GM19397 (cell line): ENCODE data around the gene DDO.
"Not testable (repeated sequence)": the region's sequence is repeated elsewhere in the genome, so short reads cannot be mapped to it uniquely, and the experiment has no call there.

Experiments used
- ATAC-seq: cut with Tn5 transposase; IDR thresholded peaks from one replicate; pipeline ENCODE4 v1.9.1; 2021; ENCODE audit warnings: mild to moderate bottlenecking, moderate library complexity; ENCODE audit not compliant: unreplicated experiment

The DDO gene

GRCh38 chr6:110369066-110369465, 46.3 kb downstream of the DDO start:
- ATAC-seq, result no peak

DNA sequence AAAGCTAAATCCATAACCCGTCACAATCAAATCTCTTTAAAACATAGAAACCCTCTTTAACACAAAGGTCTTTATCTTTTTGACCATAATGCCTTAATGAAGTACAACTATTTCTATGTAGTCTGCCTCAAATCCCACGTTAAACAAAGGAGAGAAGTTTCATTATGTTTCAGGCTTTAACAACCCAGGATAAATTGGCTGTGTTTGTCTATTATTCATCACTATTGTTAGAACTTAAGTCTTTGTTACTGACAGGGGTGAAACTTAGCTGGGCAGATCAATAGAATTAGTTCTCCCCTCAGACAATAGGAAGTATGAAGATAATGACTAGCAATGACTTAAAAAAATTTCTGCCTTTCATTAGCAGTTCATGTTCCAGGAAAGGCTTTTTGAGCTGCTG, 47.1 kb downstream of the DDO start:
- no peak for ATAC-seq

DNA sequence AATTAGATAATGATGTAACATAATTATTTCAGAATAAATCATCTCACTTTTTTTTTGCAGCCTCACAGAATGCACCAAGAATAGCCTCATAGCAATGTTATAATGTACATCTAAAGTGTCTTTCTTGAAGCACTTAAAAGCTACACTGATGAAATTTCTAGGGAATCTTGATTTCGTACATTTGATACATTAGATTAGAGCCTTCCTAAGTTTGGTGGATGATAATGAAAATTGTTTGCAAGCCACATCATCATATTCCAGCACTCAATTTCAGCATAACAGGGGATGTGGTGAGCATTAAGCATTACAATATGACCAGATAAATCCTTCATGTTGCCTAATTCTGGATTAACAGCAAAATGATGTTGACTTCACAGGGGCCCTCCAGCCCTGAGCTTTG, 47.5 kb downstream of the DDO start:
- no peak for ATAC-seq

DNA sequence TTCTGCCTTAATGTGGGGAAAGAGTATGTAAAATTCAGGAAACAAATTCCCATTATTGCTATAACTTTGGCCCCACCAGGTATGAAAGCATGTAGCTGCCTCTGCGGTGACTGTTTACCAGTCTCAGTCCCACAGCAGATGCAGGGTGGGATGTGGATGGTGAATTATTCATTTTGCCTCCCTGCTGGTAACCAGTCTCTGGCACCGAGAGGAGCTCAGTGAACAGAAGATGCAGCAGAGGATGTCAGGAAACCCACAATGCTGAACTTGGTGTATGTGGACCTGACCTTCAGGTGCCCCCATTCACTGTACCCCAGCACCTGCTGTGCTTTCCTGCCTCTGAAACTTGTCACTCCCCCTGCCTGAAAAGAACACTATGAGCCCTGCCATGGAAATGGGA, 48.4 kb downstream of the DDO start:
- no peak for ATAC-seq

- ATAC-seq, result no peak
These were observed 49.1 kb downstream of the DDO start for GRCh38 chr6:110366256-110366655.

- no peak for ATAC-seq
These were observed 50.8 kb downstream of the DDO start for GRCh38 chr6:110364364-110365105.

- ATAC-seq, result no peak
These were observed 51.6 kb downstream of the DDO start for GRCh38 chr6:110363748-110364147.

GRCh38 chr6:110360676-110361075, 54.7 kb downstream of the DDO start:
- ATAC-seq, result no peak

DNA sequence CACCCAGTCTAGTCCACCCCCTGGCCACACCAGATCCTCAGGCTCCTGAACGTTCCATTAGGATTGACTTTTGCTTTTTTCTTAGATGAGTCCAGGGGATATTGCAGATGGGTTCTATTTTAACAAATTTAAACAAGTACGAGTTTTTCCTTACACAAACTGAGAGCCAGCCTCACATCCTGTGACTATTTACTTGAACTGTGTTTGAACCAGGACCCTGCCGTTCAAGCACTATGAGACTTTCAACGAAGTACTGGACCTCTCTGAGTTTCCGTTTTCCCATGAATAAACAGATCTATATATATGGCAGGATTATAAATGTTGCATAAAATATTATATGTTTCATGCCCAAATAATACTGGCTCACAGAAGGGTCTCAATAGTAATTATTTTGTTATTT, 55.8 kb downstream of the DDO start:
- ATAC-seq, result no peak

- ATAC-seq, result no peak
These were observed 56.7 kb downstream of the DDO start for GRCh38 chr6:110358553-110359160.

GRCh38 chr6:110357664-110358552, 57.5 kb downstream of the DDO start, which contains the start of gene METTL24:
Gene METTL24 (minus strand): TSS chr6:110358349. CDS start chr6:110358272, 77 bp downstream.
- ATAC-seq, result no peak

DNA sequence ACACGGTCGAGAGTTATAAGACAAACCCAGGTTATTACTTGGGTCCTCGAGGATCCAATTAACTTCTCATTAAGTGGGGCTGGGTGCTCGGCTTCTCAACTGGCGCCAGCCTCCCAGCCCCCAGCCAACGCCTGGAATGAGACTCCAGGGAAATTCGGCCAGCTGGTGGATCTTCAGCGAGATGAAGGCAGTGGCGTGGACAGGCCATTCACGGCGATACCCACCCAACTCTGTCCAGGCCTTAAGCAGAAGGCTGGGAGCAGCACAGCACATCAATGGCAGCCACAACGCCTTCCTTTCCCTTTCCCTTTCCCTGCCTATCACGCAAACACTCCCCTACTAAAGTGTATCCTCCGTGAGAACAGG, 58.1 kb downstream of the DDO start:
- ATAC-seq, result no peak

DNA sequence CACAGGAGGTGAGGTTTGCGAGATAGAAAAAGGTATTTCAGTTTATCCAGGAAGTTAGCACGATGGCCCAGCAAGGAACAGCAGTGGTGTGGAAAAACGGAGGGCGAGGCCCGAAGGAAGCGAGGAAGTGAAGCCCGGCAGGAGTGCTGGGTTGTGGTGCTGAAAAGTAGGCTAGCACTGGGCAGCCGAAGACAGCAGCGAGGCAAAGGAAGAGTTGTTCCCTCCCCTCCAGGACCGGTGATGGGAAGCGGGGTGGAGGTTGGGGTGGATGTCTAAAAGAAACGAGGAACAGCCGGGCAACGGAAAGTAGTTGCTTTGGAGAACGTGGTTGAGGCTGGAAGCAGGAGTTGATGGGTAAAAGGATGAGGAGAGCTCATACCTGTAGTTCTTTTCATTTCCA, 58.6 kb downstream of the DDO start:
- no peak for ATAC-seq

GRCh38 chr6:110355727-110356126, 59.6 kb downstream of the DDO start:
- no peak for ATAC-seq

DNA sequence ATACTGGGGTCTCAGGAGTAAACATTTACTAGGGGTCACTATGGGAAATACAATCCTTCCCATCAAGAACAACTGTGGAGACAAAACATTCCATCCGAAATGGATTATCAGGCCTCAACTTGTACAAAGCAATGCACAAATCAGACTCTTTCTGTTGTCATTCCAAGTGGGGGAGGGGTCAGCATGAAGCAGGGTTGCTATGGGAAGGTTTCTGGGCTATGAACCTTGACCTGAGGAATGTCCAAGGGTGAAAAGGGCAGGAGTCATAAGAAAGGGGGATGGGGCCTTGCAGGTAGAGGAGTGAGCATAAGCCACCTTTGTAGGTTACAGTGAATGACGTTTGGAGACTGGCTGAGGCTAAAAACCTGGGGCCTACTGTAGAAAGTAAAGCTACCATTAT, 60.4 kb downstream of the DDO start:
- ATAC-seq, result no peak

GRCh38 chr6:110354153-110354552, 61.2 kb downstream of the DDO start:
- no peak for ATAC-seq

DNA sequence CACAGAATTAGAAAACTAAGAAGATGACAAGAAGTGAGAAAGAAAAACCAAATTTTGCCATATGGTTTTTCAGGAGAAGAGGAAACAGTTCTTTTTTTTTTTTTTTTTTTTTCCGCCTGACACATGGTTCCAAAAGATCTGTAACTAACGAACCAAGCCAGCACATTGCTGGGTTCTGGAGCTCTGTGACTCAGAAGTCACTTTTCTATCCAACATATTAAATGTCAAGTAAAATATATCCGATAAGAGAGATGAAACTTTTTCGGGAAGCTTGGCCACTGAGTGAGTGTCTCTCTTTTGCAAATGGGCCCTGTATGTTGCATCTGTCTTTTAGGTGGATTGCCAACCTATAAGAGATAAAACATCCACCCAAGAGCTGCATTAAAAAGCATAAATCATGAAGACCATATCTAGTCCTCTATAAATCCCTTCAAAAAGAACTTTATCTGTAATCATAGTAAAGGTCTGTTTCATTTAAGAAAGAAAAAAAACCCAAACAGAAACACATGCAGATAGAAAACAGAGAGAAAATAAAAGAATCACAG, 61.8 kb downstream of the DDO start:
- ATAC-seq, result no peak

- ATAC-seq, result no peak
These were observed 62.7 kb downstream of the DDO start for GRCh38 chr6:110352563-110353262.

GRCh38 chr6:110351986-110352385, 63.4 kb downstream of the DDO start:
- no peak for ATAC-seq

DNA sequence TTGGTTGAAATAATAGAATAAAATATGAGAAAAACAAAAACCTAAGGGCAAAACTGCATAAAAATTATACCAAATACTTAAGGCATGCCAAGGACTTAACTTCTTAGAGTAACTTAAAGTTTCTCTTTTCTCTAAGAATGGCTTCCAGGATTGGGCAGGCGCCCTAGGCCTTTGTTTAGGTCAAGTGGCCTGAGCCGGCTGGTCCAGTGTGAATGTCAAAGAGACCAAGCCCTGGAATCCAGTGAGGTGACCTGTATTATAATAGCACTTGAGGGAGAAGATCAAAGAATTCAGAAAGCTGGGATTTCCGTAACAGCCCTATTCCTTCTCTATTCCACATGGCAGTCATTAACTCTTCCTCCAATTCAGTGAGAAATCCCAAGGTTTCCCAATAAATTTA, 63.8 kb downstream of the DDO start:
- ATAC-seq, result no peak

DNA sequence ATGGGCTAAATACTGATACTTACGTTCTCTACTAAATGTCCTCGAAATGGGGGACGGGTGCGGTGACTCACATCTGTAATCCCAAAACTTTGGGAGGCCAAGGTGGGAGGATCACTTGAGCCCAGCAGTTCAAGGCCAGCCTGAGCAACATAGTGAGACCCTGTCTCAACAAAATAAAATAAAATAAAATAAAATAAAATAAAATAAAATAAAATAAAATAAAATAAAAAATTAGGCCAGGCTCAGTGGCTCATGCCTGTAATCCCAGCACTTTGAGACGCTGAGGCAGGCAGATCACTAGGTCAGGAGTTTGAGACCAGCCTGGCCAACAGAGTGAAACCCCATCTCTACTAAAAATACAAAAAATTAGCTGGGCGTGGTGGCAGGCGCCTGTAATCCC, 64.8 kb downstream of the DDO start:
- ATAC-seq, result not testable (repeated sequence)
